Breast epithelium (tissue), 4 donors: Measurements from ENCODE around the gene UQCRH. TPM values are rescaled to one million over a fixed set of nuclear protein-coding genes. Genes with fewer than 3 reads are reported as not detected.

Experiments
- DNase-seq, 2 donors: peaks; one replicate each; pipeline ENCODE4 v3.0.0-alpha.2; 2019; ENCODE audit warnings: low spot score in 2 of 2
- H3K27ac ChIP-seq, 2 donors: fragments of 200-600 bp; sonication (generic) in 1 of 2; one replicate each; pipeline ENCODE4 v1.5.1; 2016 to 2019; ENCODE audit warnings: mild to moderate bottlenecking in 1 of 2
- H3K27me3 ChIP-seq, 2 donors: fragments of 200-600 bp; sonication (generic) in 1 of 2; one replicate each; pipeline versions ENCODE4 v1.5.1 to v1.6.0; 2017 to 2019; ENCODE audit warnings: control low read depth in 1 of 2, mild to moderate bottlenecking in 1 of 2
- H3K36me3 ChIP-seq: fragments of 200-600 bp; one replicate; pipeline ENCODE4 v1.5.1; 2019
- H3K4me1 ChIP-seq, 2 donors: fragments of 200-600 bp; sonication (generic); one replicate each; pipeline ENCODE4 v1.5.1; 2016 to 2019; ENCODE audit warnings: control low read depth in 1 of 2
- H3K4me3 ChIP-seq, 3 donors: fragments of 200-600 bp; sonication (generic); 1 replicate in 2 of 3; 2 replicates in 1 of 3; pipeline ENCODE4 v1.5.1; 2016 to 2019; ENCODE audit warnings: mild to moderate bottlenecking in 3 of 3, moderate library complexity in 2 of 3
- H3K9me3 ChIP-seq, 2 donors: fragments of 200-600 bp; sonication (generic) in 1 of 2; one replicate each; pipeline ENCODE4 v1.5.1; 2016 to 2019; ENCODE audit warnings: control low read depth in 1 of 2
- POLR2A ChIP-seq: fragments of 450-650 bp; IDR thresholded peaks from one replicate; pipeline ENCODE4 v1.6.1; 2016; ENCODE audit warnings: antibody characterized with exemption, mild to moderate bottlenecking, moderate library complexity
- POLR2AphosphoS5 ChIP-seq, 3 donors: sonication (generic); formaldehyde crosslinking; IDR thresholded peaks; one replicate each; pipeline ENCODE4 v1.6.1; 2017; ENCODE audit warnings: antibody characterized with exemption in 3 of 3
- intact Hi-C: fragments of 100-400 bp; cut with DNase I; formaldehyde crosslinking; loops from one replicate; pipeline ENCODE4 v1.15.1; 2023; ENCODE audit warnings: low total_unique reads
- total RNA-seq, 3 donors: library from RNA; depleted of rRNA; stranded (reverse); fragments of >200 nt; gene quantifications; one replicate each; pipeline ENCODE4 v1.1.0, GENCODE V29; 2016
- TF ChIP-seq, protein P1 (sequence below), 3 donors: fragments of 450-650 bp; IDR thresholded peaks; one replicate each; pipeline ENCODE4 v1.5.1; 2016 to 2017; ENCODE audit warnings: antibody characterized with exemption in 3 of 3, mild to moderate bottlenecking in 3 of 3, moderate library complexity in 3 of 3

UQCRH gene
- total RNA-seq, 3 donors from 2014 or later: 300 to 334 (median 301) TPM

DNA sequence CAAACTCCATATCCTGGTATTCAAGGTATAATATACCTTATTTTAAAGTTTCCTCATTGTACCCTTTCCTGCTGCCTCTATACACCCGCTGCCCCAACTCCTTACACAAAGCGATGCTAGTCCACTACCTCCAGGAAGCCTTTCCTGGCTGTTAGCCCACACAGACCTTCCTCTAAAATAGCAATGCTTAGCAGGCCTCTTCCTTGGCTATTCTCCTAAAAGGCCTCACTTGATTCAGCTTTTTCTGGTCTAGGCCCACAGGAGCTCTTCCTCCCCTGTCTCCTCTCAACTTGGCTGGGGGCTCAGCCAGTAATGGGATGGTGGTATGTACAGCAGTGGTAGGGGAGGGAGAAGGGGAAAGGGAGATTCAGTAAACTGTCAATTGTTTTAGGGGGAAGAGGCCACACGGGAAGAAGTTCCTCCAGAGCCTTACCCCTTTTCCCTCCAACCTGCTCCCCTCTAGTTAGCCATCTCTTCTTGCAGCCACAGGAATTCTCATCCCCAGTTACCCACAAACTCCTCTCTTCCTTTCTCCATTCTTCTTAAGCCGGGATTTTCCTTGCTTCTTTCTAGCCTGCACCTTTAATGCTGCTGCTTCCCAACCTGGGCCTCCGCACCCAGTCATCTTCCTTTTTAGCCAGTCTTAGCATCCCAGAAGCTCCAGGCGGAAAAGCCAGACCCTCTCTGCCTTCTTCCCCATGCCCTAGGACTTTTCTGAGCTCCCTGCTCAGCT, 2.7 kb upstream of the UQCRH start:
- Histone ChIP-seq H3K4me1 (peaks cover 8 to 16% of the 10 kb centered on the region in 2 donors), H3K9me3 (no peaks in the 10 kb centered on the region), H3K4me3 (peak overlapping the region; percentile 68 to 97 (median 86)), H3K27ac (peak overlapping the region; percentile 96 to 98), H3K27me3 (no peaks in the 10 kb centered on the region), H3K36me3 (no peaks in the 10 kb centered on the region)
- TF ChIP-seq POLR2AphosphoS5 (IDR thresholded peaks at IDR 0.05): no peak
- TF ChIP-seq POLR2A: no peak
- TF ChIP-seq, protein P1, sequence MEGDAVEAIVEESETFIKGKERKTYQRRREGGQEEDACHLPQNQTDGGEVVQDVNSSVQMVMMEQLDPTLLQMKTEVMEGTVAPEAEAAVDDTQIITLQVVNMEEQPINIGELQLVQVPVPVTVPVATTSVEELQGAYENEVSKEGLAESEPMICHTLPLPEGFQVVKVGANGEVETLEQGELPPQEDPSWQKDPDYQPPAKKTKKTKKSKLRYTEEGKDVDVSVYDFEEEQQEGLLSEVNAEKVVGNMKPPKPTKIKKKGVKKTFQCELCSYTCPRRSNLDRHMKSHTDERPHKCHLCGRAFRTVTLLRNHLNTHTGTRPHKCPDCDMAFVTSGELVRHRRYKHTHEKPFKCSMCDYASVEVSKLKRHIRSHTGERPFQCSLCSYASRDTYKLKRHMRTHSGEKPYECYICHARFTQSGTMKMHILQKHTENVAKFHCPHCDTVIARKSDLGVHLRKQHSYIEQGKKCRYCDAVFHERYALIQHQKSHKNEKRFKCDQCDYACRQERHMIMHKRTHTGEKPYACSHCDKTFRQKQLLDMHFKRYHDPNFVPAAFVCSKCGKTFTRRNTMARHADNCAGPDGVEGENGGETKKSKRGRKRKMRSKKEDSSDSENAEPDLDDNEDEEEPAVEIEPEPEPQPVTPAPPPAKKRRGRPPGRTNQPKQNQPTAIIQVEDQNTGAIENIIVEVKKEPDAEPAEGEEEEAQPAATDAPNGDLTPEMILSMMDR (IDR thresholded peaks at IDR 0.05): no peak
- intact Hi-C loops: no loop called here
- DNase-seq: peak in 1 of 2 donors; percentile 25

DNA sequence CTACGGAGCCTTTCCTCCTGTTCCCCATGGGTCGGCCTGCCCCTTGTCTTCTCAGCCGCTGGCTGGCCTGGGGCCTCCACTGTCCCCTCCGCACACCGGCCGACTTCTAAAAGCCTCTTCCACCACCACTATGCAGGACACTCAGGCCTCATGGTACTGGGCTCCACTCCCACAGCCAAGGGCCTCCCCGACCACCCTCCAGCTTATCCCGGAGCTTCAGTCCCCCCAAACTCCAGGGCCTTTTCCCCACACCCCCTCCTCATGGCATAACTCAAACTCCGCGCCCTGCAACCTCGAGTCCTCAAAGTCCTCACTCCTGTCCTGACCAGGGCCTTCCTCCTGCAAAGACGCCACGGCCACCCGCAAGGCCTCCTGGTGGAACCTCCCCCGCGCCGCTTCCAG, 2.1 kb upstream of the UQCRH start:
- Histone ChIP-seq H3K36me3 (no peaks in the 10 kb centered on the region), H3K4me3 (peak overlapping the region; percentile 68 to 97 (median 86)), H3K27me3 (no peaks in the 10 kb centered on the region), H3K27ac (peak overlapping the region; percentile 96 to 98), H3K4me1 (peaks cover 8 to 16% of the 10 kb centered on the region in 2 donors), H3K9me3 (no peaks in the 10 kb centered on the region)
- TF ChIP-seq, protein P1 (IDR thresholded peaks at IDR 0.05): no peak
- TF ChIP-seq POLR2A: no peak
- intact Hi-C loops: no loop called here
- DNase-seq: no peak

DNA sequence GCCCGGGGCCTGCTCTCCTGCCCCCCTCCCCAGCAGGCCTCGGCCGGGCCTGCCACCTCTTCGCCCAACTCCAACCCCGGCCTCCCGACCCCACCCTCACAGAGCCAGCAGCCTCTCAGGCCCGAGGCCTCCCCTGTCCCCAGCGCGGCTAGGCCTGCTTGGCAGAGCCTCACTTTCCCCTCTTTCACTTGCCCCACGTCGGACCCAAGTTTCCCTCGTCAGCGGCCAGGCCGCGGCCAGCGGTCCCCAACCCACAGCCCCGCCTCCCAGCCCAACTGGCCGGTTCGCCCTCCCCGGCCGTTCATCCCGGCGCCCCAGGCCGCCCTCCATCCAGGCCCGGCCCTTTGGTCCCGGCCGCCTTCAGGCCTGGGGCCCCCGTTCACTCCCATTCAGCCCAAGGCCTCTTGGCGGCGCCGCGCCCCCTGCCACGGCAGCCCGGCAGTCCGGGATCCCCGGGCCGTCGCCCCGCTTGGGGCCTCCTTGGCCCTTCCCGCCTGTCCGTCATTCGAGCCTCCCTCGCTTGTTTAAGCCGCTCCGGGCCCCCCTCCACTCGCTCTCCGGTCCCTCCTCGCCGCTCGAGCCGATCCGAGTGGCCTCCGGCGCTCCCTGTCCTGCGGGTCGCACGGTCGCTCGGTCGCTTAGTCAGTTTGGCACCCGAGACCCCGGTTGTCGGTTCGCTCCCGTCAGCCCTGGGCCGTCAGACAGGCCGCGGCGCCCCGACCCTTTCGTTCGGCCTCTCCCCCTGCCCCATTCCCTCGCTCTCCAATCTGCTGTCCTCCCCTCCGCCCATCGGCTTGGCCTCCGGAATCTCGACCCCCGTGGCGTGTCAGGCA, 1.5 kb upstream of the UQCRH start:
- DNase-seq: peak in 1 of 2 donors; percentile 39

DNA sequence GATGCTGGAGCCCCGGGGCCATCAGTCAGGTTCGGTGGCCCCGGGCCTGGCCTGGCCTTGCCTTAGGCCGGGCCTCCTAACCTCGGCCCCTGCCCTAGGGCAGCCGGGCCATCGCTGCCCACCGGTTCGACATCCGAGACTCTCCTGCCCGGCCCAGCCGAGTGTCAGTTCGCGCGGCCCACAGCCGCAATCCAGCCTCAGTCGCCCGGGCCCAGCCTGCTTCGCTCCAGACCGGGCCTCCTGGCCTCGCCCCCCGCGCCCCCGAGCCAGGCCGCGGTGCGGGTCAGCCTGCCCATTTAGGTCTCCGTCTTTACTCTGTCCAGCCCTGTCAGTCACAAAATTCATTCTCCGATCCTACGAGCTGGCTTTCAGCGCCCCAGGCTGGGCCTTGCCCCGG, 859 bp upstream of the UQCRH start:
- Histone ChIP-seq H3K4me1 (peaks cover 8 to 21% of the 10 kb centered on the region in 2 donors), H3K27me3 (no peaks in the 10 kb centered on the region), H3K9me3 (no peaks in the 10 kb centered on the region), H3K27ac (peak overlapping the region; percentile 96 to 98), H3K36me3 (no peaks in the 10 kb centered on the region), H3K4me3 (peak overlapping the region; percentile 68 to 97 (median 86))
- intact Hi-C loops: no loop called here
- TF ChIP-seq POLR2AphosphoS5 (IDR thresholded peaks at IDR 0.05) (peak in 1 of 3 donors; percentile 2), POLR2A (no peak)
- TF ChIP-seq, protein P1 (IDR thresholded peaks at IDR 0.05): no peak
- peak in 1 of 2 donors; percentile 59 for DNase-seq

More for the DNA sequence above, 1.5 kb upstream of the UQCRH start:
- Histone ChIP-seq H3K27me3 (no peaks in the 10 kb centered on the region), H3K36me3 (no peaks in the 10 kb centered on the region), H3K27ac (peak overlapping the region; percentile 96 to 98), H3K4me3 (peak overlapping the region; percentile 68 to 97 (median 86)), H3K4me1 (peaks cover 8 to 16% of the 10 kb centered on the region in 2 donors), H3K9me3 (no peaks in the 10 kb centered on the region)
- TF ChIP-seq POLR2AphosphoS5 (IDR thresholded peaks at IDR 0.05) (peak in 1 of 3 donors; percentile 22), POLR2A (no peak)
- TF ChIP-seq, protein P1 (IDR thresholded peaks at IDR 0.05): no peak
- intact Hi-C loops: no loop called here
